Peyer's patch (tissue), 4 donors: Measurements from ENCODE around the gene SCFD1.

Experiments
- CTCF ChIP-seq, 6 experiments: fragments of 450-650 bp in 4 of 6; fragments of 200-600 bp in 2 of 6; sonication (generic) in 1 of 6; IDR thresholded peaks; one replicate each; pipeline ENCODE4 v1.5.1; 2017 to 2019; ENCODE audit warnings: antibody characterized with exemption in 6 of 6, mild to moderate bottlenecking in 3 of 6, moderate library complexity in 1 of 6
- POLR2A ChIP-seq, 2 donors: fragments of 450-650 bp; IDR thresholded peaks; one replicate each; pipeline ENCODE4 v1.5.1; 2017; ENCODE audit warnings: antibody characterized with exemption in 2 of 2, mild to moderate bottlenecking in 2 of 2, moderate library complexity in 2 of 2

- TF ChIP-seq CTCF (IDR thresholded peaks at IDR 0.05) (no peak), POLR2A (IDR thresholded peaks at IDR 0.05) (no peak)
Observed at GRCh38 chr14:30692669-30693068, 70.5 kb downstream of the SCFD1 start.
